Stimulated activated CD8-positive, alpha-beta memory T cell treated with anti-CD3 and anti-CD28 coated beads, Interleukin-4, amount 100 ng/mL, for 24 hours (primary cell): ENCODE data around the gene TRMT6.

Source experiments
- DNase-seq: peaks from one replicate; pipeline ENCODE4 v3.0.0-alpha.2; 2020; ENCODE audit warnings: low read depth

The TRMT6 gene

DNA sequence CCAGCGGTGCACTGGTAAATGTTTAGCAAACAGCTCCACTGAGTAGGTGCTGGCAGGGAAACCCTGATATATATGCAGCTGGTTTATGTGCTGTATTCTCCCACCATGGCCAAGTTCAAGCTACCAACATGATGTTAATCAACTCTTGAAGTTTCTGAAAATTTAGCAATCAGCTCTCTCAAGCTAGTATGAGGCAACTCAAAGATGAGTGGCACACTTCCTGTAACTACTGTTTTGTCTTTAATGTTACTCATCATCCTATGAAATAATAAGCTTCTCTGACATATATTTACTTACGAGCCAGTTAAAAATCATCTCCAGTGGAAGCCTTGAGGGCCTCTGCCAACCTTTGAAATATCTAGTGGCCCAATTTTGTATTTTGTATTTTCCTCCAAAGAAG lies 54.7 kb downstream of the TRMT6 start:
- no peak for DNase-seq

DNA sequence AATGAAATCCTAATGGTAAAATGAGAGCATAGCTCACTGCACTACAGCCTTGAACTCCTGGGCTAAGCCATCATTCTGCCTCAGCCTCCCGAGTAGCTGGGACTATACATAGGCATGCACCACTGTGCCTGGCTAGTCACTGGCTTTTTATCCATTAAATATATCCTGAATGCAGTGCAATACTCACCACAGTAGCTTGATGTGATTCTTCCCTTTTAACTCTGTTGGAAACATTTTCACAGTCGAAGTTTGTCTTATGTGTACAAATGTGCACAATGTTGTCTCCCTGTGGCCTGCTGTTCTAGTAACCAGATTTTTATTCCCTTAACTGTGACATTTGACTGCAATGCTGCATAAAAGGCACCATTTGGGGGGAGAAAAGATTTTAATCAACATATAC lies 56.7 kb downstream of the TRMT6 start:
- no peak for DNase-seq

DNA sequence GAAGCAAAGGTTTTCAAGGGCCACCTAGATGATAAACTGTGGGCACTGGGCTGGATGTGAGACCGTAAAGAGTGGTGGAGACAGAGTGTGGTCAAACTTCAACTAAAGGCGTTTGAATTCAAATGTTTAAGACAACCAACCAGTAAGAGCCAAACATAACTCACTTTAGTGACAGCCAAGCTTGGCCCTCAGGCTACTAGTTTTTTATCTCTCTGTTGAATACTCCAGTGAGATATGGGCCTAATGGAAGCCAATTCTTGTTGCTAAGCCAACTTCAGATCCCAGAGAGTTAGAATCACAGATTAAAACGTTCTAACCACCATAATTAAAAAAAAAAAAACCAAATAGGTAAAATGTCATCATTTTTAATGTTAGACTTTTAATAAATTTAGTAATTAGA lies 57.3 kb downstream of the TRMT6 start:
- DNase-seq, result no peak

DNA sequence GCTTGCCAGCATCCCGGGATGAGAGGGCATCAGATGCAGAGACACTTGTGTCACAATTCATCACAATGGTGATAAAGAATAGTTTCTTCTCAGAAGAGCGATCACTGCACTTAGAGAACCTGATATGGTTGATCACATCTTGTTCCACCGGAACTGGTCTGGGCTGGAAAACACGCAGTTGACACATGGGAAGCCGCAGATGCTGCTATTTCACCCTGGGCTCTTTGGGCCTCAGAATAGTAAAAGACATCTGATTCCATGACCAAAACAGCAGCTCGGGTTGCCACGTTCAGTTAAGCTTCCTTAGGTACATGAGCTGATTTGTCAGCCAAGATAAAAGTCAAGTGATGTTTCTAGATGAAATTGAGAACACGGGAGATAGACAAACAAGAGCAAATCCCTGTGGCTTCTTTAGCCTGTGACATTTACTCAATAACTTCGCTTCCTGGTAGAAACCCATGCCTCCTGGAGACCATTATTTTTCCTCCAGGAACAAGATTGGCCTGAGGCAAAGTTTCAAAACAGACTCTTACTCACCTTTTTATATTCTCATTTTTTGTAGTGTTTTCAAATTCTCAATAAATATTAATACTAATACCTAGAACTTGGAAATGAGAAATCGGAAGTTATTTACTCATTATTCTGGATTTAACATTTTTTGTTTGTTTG lies 59.4 kb downstream of the TRMT6 start:
- DNase-seq, result no peak

DNA sequence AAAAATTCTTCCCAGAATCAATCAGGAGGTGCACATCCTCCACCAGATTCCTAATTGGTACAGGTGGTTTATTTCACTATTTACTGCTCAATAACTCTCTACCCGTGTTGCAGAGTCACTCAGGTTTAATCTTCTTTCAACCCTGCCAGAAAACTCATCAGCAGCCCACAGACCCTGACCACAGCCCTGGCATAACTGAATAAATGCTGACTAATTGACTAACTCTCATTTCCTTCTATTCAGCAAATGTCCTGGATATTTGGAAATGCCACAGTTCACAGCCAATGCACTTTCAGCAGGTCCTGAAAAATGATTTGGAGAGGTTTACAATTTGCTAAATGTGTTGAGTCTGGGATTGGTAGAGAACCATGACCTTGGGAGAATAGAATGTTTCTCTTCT lies 62.3 kb downstream of the TRMT6 start:
- no peak for DNase-seq

DNA sequence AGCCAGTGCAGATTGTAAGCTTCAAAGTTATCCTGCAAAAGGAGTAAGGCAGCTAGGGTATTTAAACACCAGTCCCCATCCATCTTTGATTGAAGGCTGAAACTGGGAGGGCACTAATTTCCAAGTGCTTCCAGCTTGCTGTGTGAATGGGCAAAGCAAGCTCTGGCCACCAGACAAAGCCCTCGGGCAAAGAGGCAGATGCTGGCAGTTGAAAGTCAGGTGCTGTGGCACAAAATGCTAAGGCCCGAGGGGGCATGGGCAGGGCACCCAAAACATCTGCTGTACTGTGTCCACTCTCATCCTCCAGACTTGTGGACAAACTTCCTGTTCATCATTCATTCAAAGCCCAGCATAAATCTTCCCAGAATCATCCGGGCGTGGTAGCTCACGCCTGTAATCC lies 62.9 kb downstream of the TRMT6 start:
- no peak for DNase-seq
